WTC11 (cell line): ENCODE results near the gene RTCB. TPM values are rescaled to one million over a fixed set of nuclear protein-coding genes. Genes with fewer than 3 reads are reported as not detected.

Source experiments
- ATAC-seq: fragments of 200-7000 bp; cut with Tn5 transposase; 2 replicates; pipeline ENCODE4 v1.10.0; 2021; ENCODE audit warnings: mild to moderate bottlenecking, moderate library complexity
- CTCF ChIA-PET: fragments of 300-600 bp; sonication (Branson Sonifier 250); formaldehyde crosslinking; loops from one replicate; lab custom pipeline; 2021; ENCODE audit warnings: antibody characterized with exemption; lab: Charles Lee
- POLR2A ChIA-PET: fragments of 350-600 bp; sonication (Branson Sonifier 250); formaldehyde crosslinking; loops from one replicate; lab custom pipeline; 2021; ENCODE audit warnings: antibody characterized with exemption; lab: Charles Lee
- DNase-seq: peaks from one replicate; pipeline ENCODE4 v3.0.0; 2021; ENCODE audit warnings: low spot score
- H3K27ac Mint-ChIP-seq: 2 replicates; pipeline ENCODE4 v1.8.0; 2021; ENCODE audit warnings: mixed read lengths
- H3K27me3 Mint-ChIP-seq: 2 replicates; pipeline ENCODE4 v1.8.0; 2021; ENCODE audit warnings: low read depth, mild to moderate bottlenecking, moderate library complexity, mixed read lengths
- H3K36me3 Mint-ChIP-seq: 2 replicates; pipeline ENCODE4 v1.8.0; 2021; ENCODE audit warnings: mixed read lengths
- H3K4me1 Mint-ChIP-seq: 2 replicates; pipeline ENCODE4 v1.8.0; 2022; ENCODE audit warnings: mixed read lengths
- H3K4me3 Mint-ChIP-seq: 2 replicates; pipeline ENCODE4 v1.8.0; 2021; ENCODE audit warnings: mild to moderate bottlenecking, moderate library complexity, mixed read lengths
- H3K9me3 Mint-ChIP-seq: 2 replicates; pipeline ENCODE4 v1.8.0; 2021; ENCODE audit warnings: mixed read lengths
- AFF4 ChIP-seq: sonication (generic); formaldehyde crosslinking; IDR thresholded peaks from 2 replicates; pipeline ENCODE4 v1.8.1; 2023; ENCODE audit warnings: mild to moderate bottlenecking, missing genetic modification reagents, borderline replicate concordance
- CDX4 ChIP-seq: fragments of 250-450 bp; sonication (Bioruptor Pico); IDR thresholded peaks from 2 replicates; pipeline ENCODE4 v1.9.0; 2021; ENCODE audit warnings: moderate library complexity, mild to moderate bottlenecking, inconsistent platforms, borderline replicate concordance
- CTCF ChIP-seq: fragments of 200-600 bp; IDR thresholded peaks from 2 replicates; pipeline ENCODE4 v1.8.0; 2022; ENCODE audit warnings: antibody characterized with exemption
- EMX1 ChIP-seq: fragments of 250-450 bp; sonication (Bioruptor Pico); IDR thresholded peaks from 2 replicates; pipeline ENCODE4 v1.8.0; 2021; ENCODE audit warnings: mild to moderate bottlenecking
- ETV6 ChIP-seq: sonication (generic); formaldehyde crosslinking; IDR thresholded peaks from 2 replicates; pipeline ENCODE4 v1.8.1; 2022; ENCODE audit warnings: mild to moderate bottlenecking, missing genetic modification reagents
- FOXK1 ChIP-seq: sonication (generic); formaldehyde crosslinking; IDR thresholded peaks from 2 replicates; pipeline ENCODE4 v1.8.0; 2022; ENCODE audit warnings: mild to moderate bottlenecking, moderate library complexity, missing genetic modification reagents
- FOXP4 ChIP-seq: sonication (generic); formaldehyde crosslinking; IDR thresholded peaks from 2 replicates; pipeline ENCODE4 v1.8.0; 2022; ENCODE audit warnings: mild to moderate bottlenecking, missing genetic modification reagents
- IRF2 ChIP-seq: sonication (generic); formaldehyde crosslinking; IDR thresholded peaks from 2 replicates; pipeline ENCODE4 v1.8.0; 2022; ENCODE audit warnings: low read depth, missing genetic modification reagents, borderline replicate concordance
- JUN ChIP-seq: sonication (generic); formaldehyde crosslinking; IDR thresholded peaks from 2 replicates; pipeline ENCODE4 v1.8.0; 2023; ENCODE audit warnings: mild to moderate bottlenecking, missing genetic modification reagents
- MAX ChIP-seq: sonication (generic); formaldehyde crosslinking; IDR thresholded peaks from 2 replicates; pipeline ENCODE4 v1.8.0; 2022; ENCODE audit warnings: mild to moderate bottlenecking, missing genetic modification reagents
- OVOL2 ChIP-seq: fragments of 250-450 bp; sonication (Bioruptor Pico); IDR thresholded peaks from 2 replicates; pipeline ENCODE4 v1.9.0; 2021; ENCODE audit warnings: mild to moderate bottlenecking, borderline replicate concordance
- SMAD3 ChIP-seq: sonication (generic); formaldehyde crosslinking; IDR thresholded peaks from 2 replicates; pipeline ENCODE4 v1.8.0; 2022; ENCODE audit warnings: missing genetic modification reagents, mild to moderate bottlenecking, borderline replicate concordance
- SP1 ChIP-seq: sonication (generic); formaldehyde crosslinking; conservative IDR thresholded peaks from 2 replicates; pipeline ENCODE4 v1.8.1; 2022; ENCODE audit warnings: missing genetic modification reagents
- USF2 ChIP-seq: sonication (generic); formaldehyde crosslinking; IDR thresholded peaks from 2 replicates; pipeline ENCODE4 v1.8.1; 2023; ENCODE audit warnings: mild to moderate bottlenecking, missing genetic modification reagents, moderate library complexity
- ZNF396 ChIP-seq: fragments of 250-450 bp; sonication (Bioruptor Pico); IDR thresholded peaks from 2 replicates; pipeline ENCODE4 v1.8.0; 2021; ENCODE audit warnings: mild to moderate bottlenecking, moderate library complexity, borderline replicate concordance
- ZNF416 ChIP-seq: fragments of 250-450 bp; sonication (Bioruptor Pico); IDR thresholded peaks from 2 replicates; pipeline ENCODE4 v1.9.0; 2021; ENCODE audit warnings: mild to moderate bottlenecking, inconsistent platforms
- ZNF423 ChIP-seq: fragments of 250-450 bp; sonication (Bioruptor Pico); IDR thresholded peaks from 2 replicates; pipeline ENCODE4 v2.1.2; 2022; ENCODE audit warnings: mild to moderate bottlenecking, moderate library complexity
- total RNA-seq: library from RNA; stranded (reverse); gene quantifications from 3 replicates; pipeline ENCODE4 v1.2.3, GENCODE V29; 2021

Gene RTCB
- total RNA-seq, 1 experiment from 2014 or later: 106 TPM

GRCh38 chr22:32407312-32407711 lies 4.7 kb downstream of the RTCB start (continued):
- no peak for TF ChIP-seq FOXP4 (CRISPR knock-in tag)
- no peak for TF ChIP-seq ZNF396 (CRISPR knock-in tag)
- TF ChIP-seq MAX (CRISPR knock-in tag): no peak
- no peak for TF ChIP-seq CDX4 (CRISPR knock-in tag)
- TF ChIP-seq OVOL2 (CRISPR knock-in tag): no peak
- no peak for TF ChIP-seq ETV6 (CRISPR knock-in tag)
- no peak for TF ChIP-seq SP1
- no peak for TF ChIP-seq EMX1
- no peak for TF ChIP-seq ZNF423
- TF ChIP-seq AFF4: no peak
- TF ChIP-seq USF2: no peak
- no peak for TF ChIP-seq JUN (CRISPR knock-in tag)

GRCh38 chr22:32404021-32404420 lies 8.0 kb downstream of the RTCB start:
- ChIA-PET CTCF (interaction anchor here (0.5 to 1.3 kb wide), 2 partner anchors 14 to 415 kb away, joined by 3 read pairs; no protein-coding TSS in a partner anchor), POLR2A (no interaction called here)
- Mint-ChIP-seq H3K27ac (no peak overlapping the region), H3K27me3 (no peaks in the 10 kb centered on the region), H3K4me3 (no peak overlapping the region), H3K9me3 (no peaks in the 10 kb centered on the region), H3K36me3 (peaks cover 80% of the 10 kb centered on the region), H3K4me1 (no peaks in the 10 kb centered on the region)
- TF ChIP-seq ZNF416 (CRISPR knock-in tag) (no peak), IRF2 (CRISPR knock-in tag) (no peak), SP1 (no peak), SMAD3 (CRISPR knock-in tag) (no peak), EMX1 (no peak), ZNF423 (no peak), FOXK1 (CRISPR knock-in tag) (no peak), CTCF (no peak)
- ATAC-seq (no peak), DNase-seq (no peak)
